ENCODE measurements around the gene C19orf25.

- no peak for TF ChIP-seq TAF1 (IDR thresholded peaks at IDR 0.05; ENCODE audit: borderline replicate concordance, low read depth, low read length)
- no peak for TF ChIP-seq POLR2A (IDR thresholded peaks at IDR 0.05; ENCODE audit: low read depth, low read length)
- no peak for TF ChIP-seq POLR2AphosphoS5 (IDR thresholded peaks at IDR 0.05; ENCODE audit: low read depth, low read length)
Observed at GRCh38 chr19:1451916-1452801, 26.9 kb downstream of the C19orf25 start.

Measured in GM12892 (cell line).